ENCODE results near the gene RIMBP2. TPM values are rescaled to one million over a fixed set of nuclear protein-coding genes. Genes with fewer than 3 reads are reported as not detected.

Gene RIMBP2
- total RNA-seq, 2 experiments from 2014 or later = not detected

DNA sequence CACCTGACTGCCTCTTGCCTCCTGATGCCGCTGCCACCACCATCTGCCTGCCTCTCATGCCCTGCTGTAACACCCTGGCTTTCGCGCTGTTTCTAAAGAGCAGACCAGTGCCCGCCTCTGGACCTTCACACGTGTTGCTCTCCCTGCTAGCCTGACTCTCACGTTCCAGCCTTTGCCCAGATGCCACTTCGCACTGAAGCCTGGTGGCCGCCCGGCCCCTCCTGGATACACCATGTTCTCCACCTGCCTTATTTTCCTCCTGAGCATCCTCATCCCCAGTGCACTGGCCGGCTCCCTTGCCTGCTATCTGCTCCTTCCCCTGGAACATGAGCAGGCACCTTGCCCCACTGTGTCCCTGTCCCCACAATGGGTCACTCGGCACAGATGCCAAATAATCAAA lies 231.9 kb downstream of the RIMBP2 start:
- Mint-ChIP-seq H3K4me1 (ENCODE audit: low read depth) (no peaks in the 10 kb centered on the region), H3K27ac (no peak overlapping the region), H3K4me3 (no peak overlapping the region), H3K36me3 (ENCODE audit: low read depth) (no peaks in the 10 kb centered on the region), H3K9me3 (no peaks in the 10 kb centered on the region), H3K27me3 (no peaks in the 10 kb centered on the region)
- Histone ChIP-seq H3K36me3 (ENCODE audit: insufficient read depth, low read length) (no peaks in the 10 kb centered on the region), H3K9me3 (ENCODE audit: control insufficient read depth in 1 of 2, insufficient read depth in 1 of 2, low read length in 2 of 2) (peaks cover 0 to 33% of the 10 kb centered on the region in 2 experiments), H3K4me3 (ENCODE audit: low read length) (no peak overlapping the region), H3K27ac (ENCODE audit: low read depth in 1 of 2, low read length in 2 of 2) (no peak overlapping the region), H3K4me1 (ENCODE audit: insufficient read depth, low read length) (no peaks in the 10 kb centered on the region), H3K27me3 (ENCODE audit: control insufficient read depth in 1 of 2, insufficient read depth in 2 of 2, low read length in 2 of 2) (no peaks in the 10 kb centered on the region)
- intact Hi-C loops (cut with DNase I, micrococcal nuclease) = no loop called here
- POLR2A ChIA-PET = no interaction called here
- CTCF ChIA-PET = no interaction called here
- TF ChIP-seq, protein P1, sequence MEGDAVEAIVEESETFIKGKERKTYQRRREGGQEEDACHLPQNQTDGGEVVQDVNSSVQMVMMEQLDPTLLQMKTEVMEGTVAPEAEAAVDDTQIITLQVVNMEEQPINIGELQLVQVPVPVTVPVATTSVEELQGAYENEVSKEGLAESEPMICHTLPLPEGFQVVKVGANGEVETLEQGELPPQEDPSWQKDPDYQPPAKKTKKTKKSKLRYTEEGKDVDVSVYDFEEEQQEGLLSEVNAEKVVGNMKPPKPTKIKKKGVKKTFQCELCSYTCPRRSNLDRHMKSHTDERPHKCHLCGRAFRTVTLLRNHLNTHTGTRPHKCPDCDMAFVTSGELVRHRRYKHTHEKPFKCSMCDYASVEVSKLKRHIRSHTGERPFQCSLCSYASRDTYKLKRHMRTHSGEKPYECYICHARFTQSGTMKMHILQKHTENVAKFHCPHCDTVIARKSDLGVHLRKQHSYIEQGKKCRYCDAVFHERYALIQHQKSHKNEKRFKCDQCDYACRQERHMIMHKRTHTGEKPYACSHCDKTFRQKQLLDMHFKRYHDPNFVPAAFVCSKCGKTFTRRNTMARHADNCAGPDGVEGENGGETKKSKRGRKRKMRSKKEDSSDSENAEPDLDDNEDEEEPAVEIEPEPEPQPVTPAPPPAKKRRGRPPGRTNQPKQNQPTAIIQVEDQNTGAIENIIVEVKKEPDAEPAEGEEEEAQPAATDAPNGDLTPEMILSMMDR (IDR thresholded peaks at IDR 0.05) = no peak
- DNase-seq (no peak), ATAC-seq (ENCODE audit: poor library complexity) (no peak)

GRCh38 chr12:130483616-130484180 lies 232.4 kb downstream of the RIMBP2 start:
- ChIA-PET POLR2A (no interaction called here), CTCF (no interaction called here)
- no peaks in the 10 kb centered on the region for H3K4me1 ChIP-seq (ENCODE audit: insufficient read depth, low read length)
- Mint-ChIP-seq H3K27ac (no peak overlapping the region), H3K4me1 (ENCODE audit: low read depth) (no peaks in the 10 kb centered on the region), H3K27me3 (no peaks in the 10 kb centered on the region), H3K4me3 (no peak overlapping the region), H3K9me3 (no peaks in the 10 kb centered on the region), H3K36me3 (ENCODE audit: low read depth) (no peaks in the 10 kb centered on the region)
- ATAC-seq (ENCODE audit: poor library complexity) (no peak), DNase-seq (no peak)
- no peak overlapping the region for H3K4me3 ChIP-seq (ENCODE audit: low read length)
- H3K27me3 ChIP-seq (ENCODE audit: control insufficient read depth in 1 of 2, insufficient read depth in 2 of 2, low read length in 2 of 2) = no peaks in the 10 kb centered on the region
- no peak overlapping the region for H3K27ac ChIP-seq (ENCODE audit: low read depth in 1 of 2, low read length in 2 of 2)
- H3K9me3 ChIP-seq (ENCODE audit: control insufficient read depth in 1 of 2, insufficient read depth in 1 of 2, low read length in 2 of 2) = peaks cover 0 to 33% of the 10 kb centered on the region in 2 experiments
- TF ChIP-seq, protein P1 (IDR thresholded peaks at IDR 0.05) = no peak
- intact Hi-C loops (cut with DNase I, micrococcal nuclease) = no loop called here
- no peaks in the 10 kb centered on the region for H3K36me3 ChIP-seq (ENCODE audit: insufficient read depth, low read length)

- H3K36me3 Mint-ChIP-seq (ENCODE audit: low read depth) = no peaks in the 10 kb centered on the region
- H3K27ac Mint-ChIP-seq = no peak overlapping the region
- ChIA-PET CTCF (no interaction called here), POLR2A (no interaction called here)
- intact Hi-C loops (cut with DNase I, micrococcal nuclease) = no loop called here
- H3K27ac ChIP-seq (ENCODE audit: low read depth in 1 of 2, low read length in 2 of 2) = no peak overlapping the region
- DNase-seq = no peak
- H3K36me3 ChIP-seq (ENCODE audit: insufficient read depth, low read length) = no peaks in the 10 kb centered on the region
- TF ChIP-seq, protein P1 (IDR thresholded peaks at IDR 0.05) = no peak
- H3K9me3 ChIP-seq (ENCODE audit: control insufficient read depth in 1 of 2, insufficient read depth in 1 of 2, low read length in 2 of 2) = peaks cover 0 to 33% of the 10 kb centered on the region in 2 experiments
- no peaks in the 10 kb centered on the region for H3K4me1 ChIP-seq (ENCODE audit: insufficient read depth, low read length)
- no peak for ATAC-seq (ENCODE audit: poor library complexity)
- H3K9me3 Mint-ChIP-seq = no peaks in the 10 kb centered on the region
- H3K4me1 Mint-ChIP-seq (ENCODE audit: low read depth) = no peaks in the 10 kb centered on the region
- no peaks in the 10 kb centered on the region for H3K27me3 ChIP-seq (ENCODE audit: control insufficient read depth in 1 of 2, insufficient read depth in 2 of 2, low read length in 2 of 2)
- no peak overlapping the region for H3K4me3 ChIP-seq (ENCODE audit: low read length)
- H3K27me3 Mint-ChIP-seq = no peaks in the 10 kb centered on the region
- H3K4me3 Mint-ChIP-seq = no peak overlapping the region
Observed at GRCh38 chr12:130482448-130482847, 233.7 kb downstream of the RIMBP2 start.
